A172 (cell line): ENCODE measurements around the gene DBX1. TPM values are rescaled to one million over a fixed set of nuclear protein-coding genes. Genes with fewer than 3 reads are reported as not detected.
"Not testable (repeated sequence)": the region's sequence is repeated elsewhere in the genome, so short reads cannot be mapped to it uniquely, and the experiment has no call there.

Experiments used
- DNase-seq: peaks from one replicate; pipeline ENCODE4 v3.0.0-alpha.2; 2015; ENCODE audit warnings: low spot score
- total RNA-seq: library from RNA; depleted of rRNA; stranded (reverse); fragments of >200 nt; shearing (Covaris generic); gene quantifications from 2 replicates; pipeline ENCODE4 v1.2.3, GENCODE V29; 2014; rRNA removed

DBX1 gene
- not detected in 2 replicates for total RNA-seq

- no peak for DNase-seq
These were observed at the start of gene DBX1 for GRCh38 chr11:20160425-20161229. TSS of gene DBX1 (minus strand) at chr11:20160475. CDS start at chr11:20160324, 151 bp downstream.

GRCh38 chr11:20208622-20209111 is 48.4 kb upstream of the DBX1 start:
- no peak for DNase-seq

GRCh38 chr11:20207781-20208621 is 47.7 kb upstream of the DBX1 start:
- no peak for DNase-seq

- no peak for DNase-seq
These were observed 45.5 kb upstream of the DBX1 start for GRCh38 chr11:20205807-20206206.

- no peak for DNase-seq
These were observed 44.4 kb upstream of the DBX1 start for GRCh38 chr11:20204681-20205080.

- no peak for DNase-seq
These were observed 43.6 kb upstream of the DBX1 start for GRCh38 chr11:20203831-20204230.

GRCh38 chr11:20201231-20201630 is 41.0 kb upstream of the DBX1 start:
- no peak for DNase-seq

GRCh38 chr11:20200331-20200955 is 40.2 kb upstream of the DBX1 start:
- DNase-seq = not testable (repeated sequence)

GRCh38 chr11:20197881-20198280 is 37.6 kb upstream of the DBX1 start:
- DNase-seq = no peak

GRCh38 chr11:20194470-20194869 is 34.2 kb upstream of the DBX1 start:
- DNase-seq = no peak

- DNase-seq = no peak
These were observed 33.0 kb upstream of the DBX1 start for GRCh38 chr11:20193307-20193706.

GRCh38 chr11:20192641-20193040 is 32.4 kb upstream of the DBX1 start:
- DNase-seq = no peak

GRCh38 chr11:20192151-20192550 is 31.9 kb upstream of the DBX1 start:
- DNase-seq = no peak

- DNase-seq = no peak
These were observed 18.7 kb upstream of the DBX1 start for GRCh38 chr11:20178976-20179375.

GRCh38 chr11:20177136-20177535 is 16.9 kb upstream of the DBX1 start:
- no peak for DNase-seq

GRCh38 chr11:20172721-20173447 is 12.6 kb upstream of the DBX1 start:
- DNase-seq = no peak

- no peak for DNase-seq
These were observed 3.7 kb upstream of the DBX1 start for GRCh38 chr11:20163783-20164481.

- no peak for DNase-seq
These were observed 2.8 kb upstream of the DBX1 start for GRCh38 chr11:20162824-20163782.

GRCh38 chr11:20161923-20162744 is 1.9 kb upstream of the DBX1 start:
- DNase-seq = no peak
